ENCODE measurements around the gene KNTC1.
"Not testable (repeated sequence)": the region's sequence is repeated elsewhere in the genome, so short reads cannot be mapped to it uniquely, and the experiment has no call there.

KNTC1 gene

GRCh38 chr12:122643207-122643805 lies 116.3 kb downstream of the KNTC1 start:
- H3K4me3 ChIP-seq (ENCODE audit: low read depth, low read length), result no peak overlapping the region

GRCh38 chr12:122646517-122647217 lies 119.6 kb downstream of the KNTC1 start:
- no peak overlapping the region for H3K4me3 ChIP-seq (ENCODE audit: low read depth, low read length)

DNA sequence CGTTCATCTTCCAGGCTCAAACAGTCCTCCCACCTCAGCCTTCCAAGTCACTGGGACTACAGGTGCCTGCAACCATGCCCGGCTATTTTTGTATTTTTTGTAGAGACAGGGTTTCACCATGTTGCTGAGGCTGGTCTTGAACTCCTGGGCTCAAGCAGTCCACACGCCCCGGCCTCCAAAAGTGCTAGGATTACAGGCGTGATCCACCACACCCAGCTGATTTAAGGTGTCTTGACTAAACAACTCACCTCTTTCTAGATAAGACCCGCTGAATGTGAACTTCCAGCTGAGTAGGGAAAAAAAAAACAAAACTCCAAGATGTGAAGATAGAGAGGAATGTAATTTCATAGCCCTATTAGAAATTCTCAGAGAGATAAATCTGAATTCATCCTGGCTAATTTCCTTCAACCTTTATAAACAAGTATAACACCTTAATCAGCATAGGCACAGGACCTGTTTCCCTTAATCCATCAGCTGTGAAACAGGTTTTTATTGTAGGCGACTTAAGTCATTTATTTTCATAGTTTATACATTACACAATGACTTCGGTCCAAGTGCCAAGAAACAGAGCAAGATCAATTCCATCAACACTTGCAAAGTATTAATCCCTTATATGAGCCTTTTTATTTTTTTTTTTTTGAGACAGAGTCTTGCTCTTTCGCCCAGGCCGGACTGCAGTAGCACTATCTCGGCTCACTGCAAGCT lies 124.6 kb downstream of the KNTC1 start:
- H3K4me3 ChIP-seq (ENCODE audit: low read depth, low read length), result no peak overlapping the region

GRCh38 chr12:122653291-122653690 lies 126.2 kb downstream of the KNTC1 start:
- not testable (repeated sequence) for H3K4me3 ChIP-seq (ENCODE audit: low read depth, low read length)

GRCh38 chr12:122656298-122656697 lies 129.2 kb downstream of the KNTC1 start:
- no peak overlapping the region for H3K4me3 ChIP-seq (ENCODE audit: low read depth, low read length)

DNA sequence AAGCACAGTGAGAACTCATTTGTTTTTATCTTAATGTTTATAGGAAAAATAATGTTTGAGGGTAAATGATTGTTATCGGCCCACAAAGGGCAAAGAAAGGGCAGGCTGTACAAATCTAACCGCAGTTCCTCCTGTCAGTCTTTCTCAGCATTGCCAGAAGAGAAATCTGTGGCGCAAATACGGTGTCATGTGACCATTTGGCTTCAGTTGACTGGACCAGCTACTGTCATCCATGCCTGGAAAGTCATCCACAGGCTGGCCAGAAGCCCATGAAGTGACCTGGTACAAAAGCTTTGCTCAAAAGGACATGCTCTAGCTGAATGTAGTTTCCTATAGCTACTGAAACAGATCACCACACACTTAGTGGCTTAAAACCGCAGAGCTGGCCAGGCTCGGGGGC lies 132.5 kb downstream of the KNTC1 start:
- H3K4me3 ChIP-seq (ENCODE audit: low read depth, low read length), result no peak overlapping the region

DNA sequence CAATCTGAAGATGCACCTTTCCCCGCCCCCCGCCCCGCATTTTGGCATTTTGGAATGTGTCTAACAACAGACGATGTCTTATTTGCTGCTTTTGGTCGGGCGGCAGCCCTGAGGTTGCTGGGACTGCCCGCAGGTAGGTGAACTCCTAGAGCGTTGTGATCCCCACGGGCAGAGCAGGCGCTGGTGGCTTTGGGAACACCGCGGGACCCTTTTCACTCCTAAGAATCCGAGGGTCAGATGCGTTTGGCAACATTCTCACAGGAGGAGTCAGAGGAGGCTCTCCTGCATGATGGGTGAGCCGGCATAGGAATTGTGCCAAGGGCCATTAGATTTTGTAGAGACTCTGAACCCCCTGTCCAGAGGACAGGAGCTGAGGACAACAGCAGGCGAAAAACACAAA lies 134.2 kb downstream of the KNTC1 start:
- no peak overlapping the region for H3K4me3 ChIP-seq (ENCODE audit: low read depth, low read length)

GRCh38 chr12:122661938-122662337 lies 134.9 kb downstream of the KNTC1 start:
- no peak overlapping the region for H3K4me3 ChIP-seq (ENCODE audit: low read depth, low read length)

DNA sequence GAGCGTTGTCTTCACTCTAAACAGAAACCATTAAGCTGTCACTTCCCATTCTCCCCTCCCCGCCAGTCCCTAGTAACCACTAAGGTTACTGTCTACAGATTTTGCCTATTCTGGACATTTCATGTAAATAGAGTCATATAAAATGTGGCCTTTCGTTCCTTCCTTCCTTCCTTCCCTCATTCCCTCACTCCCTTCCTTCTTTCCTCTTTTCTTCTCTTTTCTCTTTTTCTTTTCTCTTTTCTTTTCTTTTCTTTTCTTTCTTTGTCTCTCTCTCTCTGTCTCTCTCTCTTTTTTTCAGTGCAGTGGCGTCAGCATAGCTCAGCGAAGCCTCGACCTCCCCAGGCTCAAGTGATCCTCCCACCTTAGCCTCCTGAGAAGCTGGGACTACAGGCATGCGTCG lies 138.3 kb downstream of the KNTC1 start:
- no peak overlapping the region for H3K4me3 ChIP-seq (ENCODE audit: low read depth, low read length)

DNA sequence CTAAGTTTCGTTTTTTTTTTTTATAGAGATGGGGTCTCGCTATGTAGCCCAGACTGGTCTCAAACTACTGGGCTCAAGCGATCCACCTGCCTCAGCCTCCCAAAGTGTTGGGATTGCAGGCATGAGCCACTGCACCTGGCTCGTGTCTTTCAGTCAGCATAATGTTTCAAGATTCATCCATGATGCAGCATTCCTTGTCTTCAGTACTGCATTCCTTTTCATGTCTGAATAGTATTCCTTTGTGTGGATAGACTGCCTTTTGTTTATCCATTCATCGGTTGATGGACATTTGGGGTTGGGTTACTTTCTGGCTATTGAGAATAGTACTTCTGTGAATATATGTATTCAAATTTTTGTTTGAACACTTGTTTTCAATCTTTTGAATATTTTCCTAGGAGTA lies 138.7 kb downstream of the KNTC1 start:
- no peak overlapping the region for H3K4me3 ChIP-seq (ENCODE audit: low read depth, low read length)

DNA sequence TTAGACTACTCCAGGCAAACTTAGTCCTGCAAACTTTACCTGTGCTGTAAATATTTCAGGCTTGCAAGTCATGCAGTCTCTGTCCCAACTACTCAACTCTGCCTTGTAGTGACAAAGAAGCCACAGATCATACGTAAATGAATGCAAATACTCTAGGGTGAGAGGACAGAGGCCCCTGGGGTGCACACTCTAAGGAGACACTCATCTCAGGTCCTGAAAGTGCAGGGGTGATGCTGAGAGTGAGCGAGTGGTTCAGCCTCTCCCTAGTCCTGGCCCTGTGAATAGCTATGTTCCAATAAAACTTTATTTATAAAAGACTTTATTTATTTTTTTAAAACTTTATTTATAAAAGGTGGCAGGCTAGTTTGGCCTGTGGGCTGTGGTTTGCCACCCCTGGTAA lies 141.2 kb downstream of the KNTC1 start:
- no peak overlapping the region for H3K4me3 ChIP-seq (ENCODE audit: low read depth, low read length)

DNA sequence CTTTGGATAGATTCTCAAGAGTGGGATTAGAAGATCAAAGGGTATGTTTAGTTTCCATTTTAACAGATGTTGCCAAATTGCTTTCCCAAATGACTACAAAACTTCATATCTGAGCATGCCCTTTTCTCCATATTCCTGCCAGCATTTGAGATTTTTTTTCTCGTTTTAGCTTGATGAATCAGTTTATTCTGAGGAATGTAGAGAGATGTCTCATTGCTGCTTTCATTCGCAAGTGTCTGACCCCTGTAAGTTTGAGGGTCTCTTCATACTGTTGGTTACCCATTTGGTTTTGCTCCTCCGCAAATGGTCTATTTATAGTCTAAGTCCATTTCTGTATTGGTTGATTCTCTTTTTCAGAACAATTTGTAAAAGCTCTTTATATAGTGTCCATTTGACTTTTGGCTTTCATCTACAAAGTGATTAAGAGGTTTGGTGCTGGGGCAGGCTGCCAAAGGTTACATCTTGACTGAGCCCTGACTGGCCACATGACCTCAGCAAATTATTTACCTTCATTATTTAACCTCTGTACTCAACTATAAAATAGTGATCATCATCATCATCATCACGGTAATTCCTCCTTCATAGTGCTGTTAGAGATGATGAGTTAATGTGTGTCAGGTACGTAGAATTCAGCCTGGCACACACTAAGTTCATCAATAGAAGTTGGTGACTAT lies 142.5 kb downstream of the KNTC1 start:
- no peak overlapping the region for H3K4me3 ChIP-seq (ENCODE audit: low read depth, low read length)

- no peak overlapping the region for H3K4me3 ChIP-seq (ENCODE audit: low read depth, low read length)
Measured at GRCh38 chr12:122672515-122672914, 145.5 kb downstream of the KNTC1 start.
